Stimulated activated CD4-positive, alpha-beta T cell treated with anti-CD3 and anti-CD28 coated beads, TNF-alpha, amount 100 ng/mL, for 48 hours (primary cell): ENCODE data around the gene LATS2.
"Not testable (repeated sequence)": the region's sequence is repeated elsewhere in the genome, so short reads cannot be mapped to it uniquely, and the experiment has no call there.

Source experiments
- DNase-seq, 3 donors: peaks; one replicate each; pipeline ENCODE4 v3.0.0-alpha.2; 2020; ENCODE audit warnings: low read depth in 3 of 3

Gene LATS2

DNA sequence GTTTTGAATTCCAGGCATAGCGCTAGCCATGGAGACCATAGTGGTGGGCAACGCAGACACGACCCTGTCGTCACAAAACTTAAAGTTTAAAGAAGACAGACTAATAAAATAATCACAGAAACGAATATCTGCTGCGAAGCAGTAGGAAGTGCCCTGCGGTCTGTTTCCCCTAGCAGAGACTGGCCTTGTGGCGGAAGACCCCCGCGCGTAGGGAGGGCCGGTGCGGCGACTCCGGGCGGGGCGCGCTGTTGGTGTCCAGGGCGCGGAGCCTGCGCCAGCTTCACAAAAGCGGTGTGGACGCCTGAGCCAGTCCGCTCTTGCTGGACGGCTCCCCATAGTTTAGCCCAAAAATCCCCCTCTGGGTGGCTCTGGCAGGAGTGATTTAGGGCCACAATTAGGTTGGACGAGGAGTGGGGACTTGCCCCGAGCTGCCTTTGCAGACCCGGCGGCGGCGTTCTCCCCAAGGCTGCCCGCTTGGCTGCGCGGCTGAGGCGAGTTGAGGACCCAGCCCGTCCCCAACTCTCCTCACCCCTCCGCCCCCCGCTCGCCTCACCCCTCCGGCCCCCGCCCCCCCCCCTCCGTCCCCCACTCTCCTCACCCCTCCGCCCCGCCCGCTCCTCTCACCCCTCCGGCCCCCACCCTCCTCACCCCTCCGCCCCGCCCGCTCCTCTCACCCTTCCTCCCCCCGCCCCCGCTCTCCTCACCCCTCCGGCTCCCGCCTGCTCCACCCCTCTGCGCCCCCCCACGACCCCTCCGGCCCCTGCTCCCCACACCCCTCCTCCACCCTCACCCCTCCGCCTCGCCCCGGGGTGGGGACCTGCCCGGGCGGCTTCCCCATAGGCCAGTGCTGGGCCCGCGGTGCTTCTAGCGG, 14.2 kb upstream of the LATS2 start:
- peak in 1 of 3 donors; percentile 12 for DNase-seq

DNA sequence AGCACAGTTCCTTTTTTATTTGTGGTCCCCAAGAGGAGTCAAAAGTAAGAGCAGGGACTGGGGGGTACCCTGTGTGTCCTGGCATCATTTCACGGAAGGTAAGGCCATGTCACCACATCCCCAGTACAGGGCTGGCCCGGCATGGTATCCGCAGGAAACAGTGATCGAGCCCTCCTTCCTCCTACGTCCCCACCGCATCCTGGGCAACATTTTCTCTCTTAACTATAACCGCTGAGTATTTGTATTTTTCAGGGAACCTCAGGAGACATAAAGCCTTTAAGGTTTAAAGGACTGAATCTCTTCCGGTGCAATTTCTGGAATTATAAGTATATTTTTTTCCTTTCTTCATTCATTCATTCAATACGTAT, 13.6 kb upstream of the LATS2 start:
- DNase-seq, result peak in 1 of 3 donors; percentile 25

DNA sequence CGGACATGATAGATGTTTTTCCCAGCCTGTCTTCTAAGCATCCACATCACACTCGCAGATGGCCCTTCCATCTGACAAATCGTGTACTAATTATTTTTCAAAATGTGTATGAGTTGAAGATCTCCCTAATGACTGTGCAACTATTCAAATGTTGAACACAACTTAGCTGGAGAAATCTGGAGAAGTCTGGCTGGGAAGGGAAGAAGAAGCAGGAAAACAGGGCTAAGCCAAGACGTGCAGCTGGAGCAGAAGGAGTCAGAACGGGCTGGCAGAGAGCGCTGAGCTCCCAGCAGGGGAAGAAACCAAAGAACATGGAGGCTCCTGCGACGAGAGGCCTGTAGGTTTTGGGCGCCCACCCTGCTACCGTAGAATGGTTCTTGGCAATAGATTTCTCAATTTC, 13.2 kb upstream of the LATS2 start:
- DNase-seq, result no peak

DNA sequence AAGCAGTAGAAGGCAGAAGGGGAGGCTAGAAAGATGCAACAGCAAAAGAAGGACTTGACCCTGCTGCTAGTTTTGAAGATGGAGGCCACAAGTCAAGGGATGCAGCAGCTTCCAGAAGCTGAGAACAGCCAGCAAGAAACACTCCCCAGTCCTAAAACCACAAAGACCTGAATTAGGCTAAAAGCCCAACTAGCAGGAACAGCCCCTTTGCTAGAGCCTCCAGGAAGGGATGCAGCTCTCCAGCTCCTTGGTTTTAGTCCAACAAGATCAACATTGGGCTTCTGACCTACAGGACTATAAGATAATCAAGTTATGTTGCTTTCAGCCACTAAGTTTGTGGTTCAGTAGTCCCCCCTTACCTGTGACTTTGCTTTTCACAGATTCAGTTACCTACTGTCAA, 10.5 kb upstream of the LATS2 start:
- no peak for DNase-seq

DNA sequence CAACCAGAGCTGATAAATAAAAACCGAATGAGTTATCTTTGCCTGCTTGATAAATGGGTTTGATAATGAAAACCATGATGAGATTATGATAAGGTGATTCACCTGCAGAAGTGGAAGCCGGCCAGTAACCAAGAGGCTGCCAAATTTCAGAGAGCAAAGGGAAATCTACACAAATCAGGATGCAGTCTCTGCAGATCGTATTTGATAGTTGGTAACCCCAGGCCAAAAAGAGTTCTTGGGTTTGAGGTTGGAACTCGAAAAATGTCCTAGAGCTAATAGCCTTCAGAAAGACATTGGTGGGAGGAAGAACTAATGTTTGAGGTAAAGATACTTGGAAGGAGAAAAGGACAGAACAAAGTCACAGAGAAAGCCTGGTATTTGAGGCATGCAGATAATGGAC, 9.6 kb upstream of the LATS2 start:
- DNase-seq, result no peak

DNA sequence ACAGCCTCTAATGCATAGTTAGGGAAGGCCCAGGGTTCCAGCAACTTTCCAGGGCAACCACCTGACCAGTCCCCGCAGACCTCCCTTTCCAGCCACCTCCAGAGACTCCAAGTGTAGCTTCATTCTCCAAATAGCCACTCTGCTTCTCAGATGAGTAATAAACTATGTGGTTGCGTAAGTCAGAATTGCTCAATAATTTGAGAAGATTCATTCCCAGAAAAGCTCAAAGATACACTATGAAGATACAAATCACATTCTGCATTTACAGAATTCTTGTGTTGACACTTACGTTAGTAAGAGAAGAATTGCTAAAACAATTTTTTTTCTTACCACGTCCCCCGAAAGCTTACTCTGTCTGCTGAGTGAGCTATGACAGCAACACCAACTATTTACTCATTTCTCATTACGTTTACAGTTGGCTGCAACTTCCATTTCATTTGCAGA, 8.2 kb upstream of the LATS2 start:
- no peak for DNase-seq

DNA sequence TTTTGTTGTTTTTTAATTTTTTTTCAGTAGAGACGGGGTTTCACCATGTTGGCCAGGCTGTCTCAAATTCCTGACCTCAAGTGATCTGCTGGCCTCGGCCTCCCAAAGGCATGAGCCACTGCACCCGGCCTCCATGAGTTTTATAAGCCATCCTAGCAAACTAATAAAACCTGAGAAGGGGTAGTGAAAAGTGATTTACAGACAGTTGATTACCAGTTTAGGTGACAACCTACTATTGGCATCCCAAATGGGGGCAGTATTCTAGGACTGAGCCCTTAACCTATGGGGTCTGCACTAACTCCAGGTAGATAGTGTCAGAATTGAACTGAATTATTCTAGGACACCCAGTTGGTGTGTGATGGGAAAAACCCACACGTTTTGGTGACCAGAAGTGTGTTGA, 6.5 kb upstream of the LATS2 start:
- DNase-seq, result no peak

DNA sequence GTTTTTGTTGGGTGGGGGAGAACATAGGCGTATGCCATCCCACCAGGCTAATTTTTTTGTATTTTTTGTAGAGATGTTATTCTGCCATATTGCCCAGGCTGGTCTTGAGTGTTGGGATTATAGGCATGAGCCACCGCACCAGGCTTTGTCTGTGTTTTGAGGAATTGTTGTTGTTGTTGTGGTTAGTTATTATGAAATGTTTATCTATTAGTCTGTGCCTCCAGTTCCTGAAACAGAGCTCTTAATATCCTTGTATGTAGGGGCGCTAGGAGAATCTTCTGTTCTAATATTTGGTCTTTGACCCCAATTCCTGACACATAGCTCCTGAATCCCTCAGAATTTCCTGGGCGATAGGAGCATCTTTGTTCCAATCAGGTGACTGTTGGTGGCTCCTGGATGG, 5.6 kb upstream of the LATS2 start:
- no peak for DNase-seq

DNA sequence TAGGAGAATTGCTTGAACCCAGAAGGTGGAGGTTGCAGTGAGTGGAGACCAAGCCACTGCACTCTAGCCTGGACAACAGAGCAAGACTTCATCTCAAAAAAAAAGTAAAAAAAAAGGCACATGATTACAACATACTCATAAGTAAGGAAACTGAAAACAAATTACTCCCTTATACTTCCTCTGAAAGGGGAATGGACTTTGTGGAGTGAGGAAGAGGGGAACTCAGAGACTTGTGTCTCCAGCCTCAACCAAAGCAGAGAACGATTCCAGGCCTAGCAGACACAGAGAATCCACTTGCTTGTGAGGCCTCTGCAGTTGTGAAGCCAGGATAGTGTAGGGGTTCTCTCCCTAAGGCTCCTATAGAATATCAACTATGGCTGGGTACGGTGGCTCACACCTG, 4.3 kb upstream of the LATS2 start:
- no peak for DNase-seq

DNA sequence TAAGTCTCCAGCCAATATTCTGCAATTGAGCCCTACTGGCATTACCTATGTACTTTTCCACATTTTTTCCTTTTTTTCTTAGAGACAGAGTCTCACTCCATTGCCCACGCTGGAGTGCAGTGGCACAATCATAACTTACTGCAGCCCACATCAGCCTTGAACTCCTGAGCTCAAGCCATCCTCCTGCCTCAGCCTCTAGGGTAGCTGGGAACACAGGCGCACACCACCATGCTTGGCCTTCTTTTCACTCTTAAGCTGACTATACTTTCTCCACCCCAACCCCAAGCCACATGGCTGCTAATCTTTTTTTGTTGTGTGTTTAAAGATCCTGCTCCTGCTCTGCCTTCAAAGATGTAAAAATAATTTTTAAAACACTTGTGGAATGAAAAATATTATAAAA, 1.6 kb upstream of the LATS2 start:
- DNase-seq, result no peak

DNA sequence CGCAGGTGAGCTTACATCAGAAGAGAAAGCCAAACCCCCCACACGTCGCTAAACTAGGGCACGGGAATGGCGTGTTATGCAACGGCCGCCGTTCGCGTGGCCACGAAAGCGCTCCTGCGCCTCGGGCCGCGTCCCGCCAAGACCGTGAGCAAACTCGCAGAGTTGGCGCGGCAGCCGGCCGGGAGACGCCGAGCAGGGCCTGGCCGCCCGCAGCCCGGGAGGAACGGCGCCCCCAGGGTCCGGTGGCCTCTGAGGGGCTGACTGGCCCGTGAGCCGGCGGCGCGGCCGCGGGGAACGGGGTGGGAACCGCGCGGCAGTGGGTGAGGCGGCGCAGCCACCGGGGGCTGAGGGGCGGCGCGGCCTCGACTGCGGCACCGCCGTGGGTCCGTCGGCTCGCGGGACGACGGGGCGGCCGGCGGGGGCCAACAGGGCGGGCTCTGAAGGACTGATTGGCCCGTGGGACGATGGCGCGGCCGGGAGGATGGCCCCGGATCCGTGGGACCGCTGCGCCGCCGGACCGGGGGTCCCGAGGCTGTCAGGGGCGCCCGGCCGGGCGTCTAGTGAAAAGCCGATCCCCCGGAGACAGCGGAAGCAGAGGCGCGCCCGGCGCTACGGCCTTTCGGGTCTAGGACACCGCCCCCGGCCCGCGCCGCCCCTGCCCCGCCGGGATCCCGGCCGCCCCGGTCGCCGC, 903 bp downstream of the LATS2 start:
- DNase-seq, result no peak

DNA sequence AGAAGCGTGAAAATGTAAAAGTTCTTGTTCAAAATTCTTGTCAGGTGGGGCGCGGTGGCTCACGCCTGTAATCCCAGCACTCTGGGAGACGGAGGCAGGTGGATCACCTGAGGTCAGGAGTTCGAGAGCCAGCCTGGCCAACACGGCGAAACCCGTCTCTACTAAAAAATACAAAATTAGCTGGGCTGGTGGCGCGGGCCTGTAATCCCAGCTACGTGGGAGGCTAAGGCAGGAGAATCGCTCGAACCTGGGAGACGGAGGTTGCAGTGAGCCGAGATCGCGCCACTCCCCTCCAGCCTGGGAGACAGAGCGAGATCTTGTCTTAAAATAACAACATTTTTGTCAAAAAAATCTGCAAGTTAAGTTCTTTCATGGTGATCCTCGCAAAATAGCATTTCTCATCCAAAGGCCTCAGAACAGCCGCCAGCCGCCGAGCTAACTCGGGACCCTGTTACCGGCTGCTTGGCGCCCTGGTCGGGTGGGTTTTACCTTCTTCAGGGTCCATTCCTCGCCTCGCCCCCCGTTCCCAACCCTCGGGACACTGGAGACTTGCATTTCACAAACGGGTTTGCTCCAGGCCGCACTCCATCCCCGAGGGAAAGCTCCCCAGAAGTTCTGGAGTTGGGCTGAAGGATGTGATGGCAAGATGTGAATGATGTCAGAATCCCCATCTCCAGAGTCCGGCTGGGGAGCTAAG, 1.6 kb downstream of the LATS2 start:
- DNase-seq, result no peak

DNA sequence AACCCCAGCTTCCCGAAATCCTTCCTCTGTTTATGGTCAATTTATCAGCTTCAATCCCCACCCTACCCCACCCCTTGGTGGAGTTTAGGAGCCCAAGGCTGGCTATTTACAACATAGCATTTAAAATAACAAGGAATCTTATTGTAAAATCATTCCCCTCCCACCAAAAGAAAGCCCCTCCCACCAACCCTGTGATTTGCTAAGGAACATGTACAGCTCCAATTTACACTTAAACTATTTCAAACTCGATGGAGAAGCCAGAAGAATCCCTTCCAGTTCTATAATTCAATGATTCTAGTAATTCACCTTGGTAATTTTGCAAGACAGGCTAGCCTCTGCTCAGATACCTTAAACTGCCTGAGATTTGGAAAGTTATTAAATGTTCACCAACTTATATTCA, 3.0 kb downstream of the LATS2 start:
- no peak for DNase-seq

DNA sequence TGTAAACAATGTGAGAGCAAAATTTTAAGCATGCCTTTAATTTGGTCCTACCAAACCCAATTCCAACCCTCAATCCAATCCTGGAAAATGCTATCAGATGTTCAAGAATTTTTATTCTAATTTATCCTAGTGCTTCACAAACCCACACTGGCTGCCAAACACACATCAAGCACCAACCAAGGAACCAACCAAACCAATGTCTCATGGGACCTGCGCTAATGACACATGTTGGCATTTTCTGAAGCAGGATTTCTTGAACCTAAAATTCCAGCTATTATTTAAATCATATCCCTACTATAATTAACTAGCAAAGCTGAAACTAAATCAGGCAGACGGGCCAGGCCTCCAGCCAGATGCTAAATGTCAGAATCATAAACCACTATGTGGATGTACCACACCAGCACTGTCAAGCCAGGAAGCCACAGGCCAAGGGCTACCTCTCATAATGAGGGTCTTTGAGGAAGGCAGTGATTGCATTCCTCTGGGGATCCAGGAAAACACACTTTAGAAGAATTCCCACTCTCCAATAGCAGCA, 5.8 kb downstream of the LATS2 start:
- no peak for DNase-seq

DNA sequence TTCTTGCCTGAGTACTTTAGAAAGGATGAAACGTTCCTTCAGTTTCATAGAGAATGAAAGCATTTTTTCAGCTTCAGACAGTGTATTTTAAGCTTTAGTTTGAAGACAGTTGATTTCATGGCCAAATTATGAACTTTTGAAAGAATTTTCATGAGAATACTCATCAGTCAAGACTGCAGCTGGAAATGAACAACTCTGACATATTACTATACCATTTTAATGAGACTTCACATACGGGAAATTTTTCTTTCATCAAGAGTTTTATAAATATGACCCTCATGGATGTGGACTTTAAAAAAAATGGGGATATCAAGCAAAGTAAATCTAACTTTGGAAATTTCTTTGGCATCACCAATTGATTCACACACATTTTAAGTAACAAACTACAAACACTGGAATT, 6.4 kb downstream of the LATS2 start:
- DNase-seq, result no peak

DNA sequence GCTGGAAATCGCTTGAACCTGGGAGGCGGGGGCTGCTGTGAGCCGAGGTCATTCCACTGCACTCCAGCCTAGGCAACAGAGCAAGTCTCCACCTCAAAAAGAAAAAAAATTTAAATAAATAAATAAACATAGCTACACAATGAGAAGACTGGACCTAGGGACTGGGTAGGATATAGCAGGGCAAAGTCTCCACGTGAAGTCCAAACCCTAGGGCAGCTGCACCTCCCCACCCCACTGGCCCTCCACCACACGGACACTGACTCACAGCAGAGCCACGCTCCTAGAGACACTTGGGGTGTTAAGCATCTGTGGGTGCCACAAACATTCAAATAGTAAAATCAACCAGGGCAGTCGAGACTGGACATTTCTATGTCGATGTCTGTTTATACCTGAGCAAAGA, 7.1 kb downstream of the LATS2 start:
- DNase-seq, result no peak

DNA sequence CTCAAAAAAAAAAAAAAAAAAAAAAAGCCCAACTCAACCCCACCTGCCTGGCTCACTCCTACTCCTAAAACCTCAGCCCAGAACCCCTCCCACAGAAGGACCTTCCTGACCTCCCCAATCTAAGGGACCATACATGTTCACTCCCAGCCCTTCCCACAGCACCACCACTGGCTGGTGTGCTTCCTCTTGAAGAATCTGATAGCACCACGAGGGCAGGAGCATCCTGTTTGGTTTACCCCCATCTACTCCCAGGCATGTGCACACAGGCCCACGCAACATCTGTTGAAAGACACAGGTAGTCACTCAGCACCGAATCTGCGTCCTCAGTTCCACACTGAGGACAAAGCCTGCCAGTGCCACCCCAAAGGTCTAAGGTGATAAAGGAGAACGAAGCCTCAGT, 8.2 kb downstream of the LATS2 start:
- DNase-seq, result no peak

DNA sequence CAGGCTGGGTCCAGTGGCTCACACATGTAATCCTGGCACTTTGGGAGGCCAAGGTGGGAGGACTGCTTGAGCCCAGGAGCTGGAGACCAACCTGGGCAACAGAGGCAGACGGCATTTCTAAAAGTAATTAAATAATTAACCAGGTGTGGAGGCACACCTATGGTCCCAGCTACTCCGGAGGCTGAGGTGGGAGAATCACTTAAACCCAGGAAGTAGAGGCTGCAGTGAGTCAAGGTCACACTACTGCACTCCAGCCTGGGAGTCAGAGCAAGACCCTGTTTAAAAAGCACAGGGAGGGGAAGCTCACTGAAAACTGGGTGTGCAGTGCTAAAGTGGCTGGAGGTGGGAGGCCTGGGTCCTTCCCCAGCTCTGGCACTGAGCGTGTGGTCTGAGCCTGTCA, 9.7 kb downstream of the LATS2 start:
- DNase-seq, result no peak

DNA sequence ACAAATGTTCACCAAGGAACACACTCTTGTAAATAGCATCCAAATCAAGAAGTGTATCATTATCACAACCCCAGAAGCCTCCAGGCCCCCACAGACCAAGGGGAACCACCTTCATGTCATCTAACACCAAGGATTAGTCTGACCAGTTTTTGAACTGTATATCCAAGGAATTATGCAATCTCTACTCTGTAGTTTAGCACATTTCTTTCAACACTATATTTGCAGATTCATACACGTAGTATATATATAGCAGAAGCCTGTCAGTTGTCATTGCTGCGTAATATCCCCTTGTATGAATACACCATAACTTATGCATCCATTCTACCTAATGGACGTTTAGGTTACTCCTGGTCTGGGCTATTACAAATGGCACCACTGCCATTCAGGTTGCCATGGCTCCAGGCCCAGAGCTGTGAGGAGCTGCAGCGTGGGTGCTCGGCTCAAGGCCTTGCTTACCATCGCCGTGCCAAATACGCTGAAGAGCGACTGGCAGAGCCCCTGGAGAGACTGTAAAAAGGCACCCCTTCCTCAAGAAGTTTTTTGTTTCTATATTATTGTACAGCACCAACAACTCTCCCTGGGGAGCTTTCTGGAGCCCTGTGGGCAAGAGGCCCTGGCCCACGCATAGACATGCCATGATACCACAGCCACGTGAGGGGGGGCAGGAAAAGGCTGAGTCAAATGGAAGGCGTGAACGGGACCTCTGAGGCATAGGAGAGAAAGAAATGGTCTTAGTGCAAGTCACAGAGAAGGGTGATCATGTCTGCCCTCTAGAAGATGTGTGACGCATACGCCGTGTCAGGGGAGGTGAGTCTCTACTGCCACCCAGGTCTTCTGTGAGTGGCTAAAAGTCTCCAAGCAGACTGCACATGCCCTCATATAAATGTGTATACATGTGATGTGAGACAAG, 10.8 kb downstream of the LATS2 start:
- DNase-seq, result no peak

DNA sequence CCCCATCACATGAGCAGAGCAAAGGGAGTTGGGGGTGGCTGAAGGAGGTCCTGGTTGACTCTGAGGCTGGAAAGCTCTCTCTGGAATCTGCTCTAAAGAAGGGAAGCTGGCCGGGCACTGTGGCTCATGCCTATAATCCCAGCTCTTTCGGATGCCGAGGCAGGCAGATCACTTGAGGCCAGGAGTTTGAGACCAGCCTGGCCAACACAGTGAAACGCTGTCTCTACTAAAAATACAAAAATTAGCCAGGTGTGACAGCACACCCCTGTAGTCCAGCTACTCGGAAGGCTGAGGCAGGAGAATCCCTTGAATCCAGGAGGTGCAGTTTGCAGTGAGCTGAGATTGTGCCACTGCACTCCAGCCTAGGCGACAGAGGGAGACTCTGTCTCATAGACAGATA, 11.7 kb downstream of the LATS2 start:
- DNase-seq, result not testable (repeated sequence)

DNA sequence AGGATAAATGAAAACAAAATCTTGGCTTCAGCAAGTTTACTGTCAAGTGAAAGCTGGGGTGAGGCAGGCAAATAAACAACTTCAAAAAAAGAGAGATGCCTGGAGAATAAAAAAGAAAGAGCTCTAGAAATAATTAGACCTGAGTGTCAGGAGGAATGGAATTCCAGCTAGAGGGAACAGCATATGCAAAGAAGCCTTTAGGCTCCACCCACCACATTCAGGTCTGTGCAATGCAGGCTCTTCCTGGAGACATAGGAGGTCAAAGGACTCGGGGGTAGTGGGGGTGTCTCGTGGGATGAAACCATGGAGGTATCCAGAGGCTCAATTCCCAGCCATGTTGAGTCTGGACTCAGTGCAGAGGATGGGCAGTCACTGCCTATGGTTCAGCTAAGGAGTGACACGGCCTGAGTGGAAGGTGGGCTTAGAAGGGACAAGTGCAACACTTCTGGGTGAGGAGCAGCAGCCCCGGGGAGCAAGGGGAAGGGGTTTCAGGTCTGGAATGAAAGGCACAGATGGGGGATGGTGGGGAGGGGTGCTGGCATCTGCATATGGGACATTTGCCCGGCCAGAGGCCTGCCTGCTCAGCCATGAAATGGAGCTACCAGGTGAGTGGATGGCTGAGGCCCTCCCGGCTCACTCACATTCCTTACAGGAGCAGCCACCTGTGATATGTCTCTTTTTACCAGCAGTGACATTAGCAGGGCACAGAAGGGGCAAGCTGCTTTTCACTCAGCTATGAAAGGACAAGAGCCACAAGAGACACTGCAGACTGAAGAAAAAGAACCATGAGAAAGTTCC, 12.3 kb downstream of the LATS2 start:
- no peak for DNase-seq
